Measurements from ENCODE around the gene ERCC6L. TPM values are rescaled to one million over a fixed set of nuclear protein-coding genes. Genes with fewer than 3 reads are reported as not detected.

The ERCC6L gene
- total RNA-seq, 4 donors from 2014 or later, result 0.26 to 3.5 (median 0.41) TPM

GRCh38 chrX:72260448-72260847 is 21.6 kb upstream of the ERCC6L start:
- TF ChIP-seq POLR2A (IDR thresholded peaks at IDR 0.05) (no peak), CTCF (IDR thresholded peaks at IDR 0.05) (no peak)
- Histone ChIP-seq H3K27me3 (no peaks in the 10 kb centered on the region), H3K4me3 (no peak overlapping the region), H3K27ac (no peak overlapping the region), H3K9me3 (no peaks in the 10 kb centered on the region), H3K36me3 (no peaks in the 10 kb centered on the region), H3K4me1 (no peaks in the 10 kb centered on the region)
- DNase-seq, result no peak
- intact Hi-C loops (cut with DNase I; ENCODE audit: low total_unique reads), result no loop called here

DNA sequence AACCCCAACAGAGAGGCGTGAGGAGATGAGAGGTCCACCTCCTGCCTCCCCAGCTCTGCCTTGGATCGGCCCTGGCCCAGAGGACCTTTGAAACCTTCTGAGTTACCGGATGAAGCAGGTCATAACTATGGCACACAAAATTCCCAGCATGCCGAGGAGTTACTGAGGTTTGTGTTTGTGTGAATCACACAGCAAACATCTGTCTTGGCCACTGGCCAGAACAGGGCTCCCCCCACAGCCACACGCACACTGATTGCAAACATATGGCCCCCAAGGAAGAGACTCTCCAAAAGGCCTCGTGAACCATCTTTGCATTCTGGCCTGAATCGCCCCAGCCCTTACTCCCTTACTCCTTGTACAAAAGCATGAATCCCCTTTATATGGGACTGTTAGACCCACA is 19.3 kb upstream of the ERCC6L start:
- H3K9me3 ChIP-seq, result no peaks in the 10 kb centered on the region
- intact Hi-C loops (cut with DNase I; ENCODE audit: low total_unique reads), result no loop called here
- no peak overlapping the region for H3K4me3 ChIP-seq
- no peak overlapping the region for H3K27ac ChIP-seq
- no peaks in the 10 kb centered on the region for H3K4me1 ChIP-seq
- TF ChIP-seq CTCF (IDR thresholded peaks at IDR 0.05) (no peak), POLR2A (IDR thresholded peaks at IDR 0.05) (no peak)
- H3K36me3 ChIP-seq, result no peaks in the 10 kb centered on the region
- DNase-seq, result no peak
- peaks cover 0 to 8% of the 10 kb centered on the region in 2 donors for H3K27me3 ChIP-seq

DNA sequence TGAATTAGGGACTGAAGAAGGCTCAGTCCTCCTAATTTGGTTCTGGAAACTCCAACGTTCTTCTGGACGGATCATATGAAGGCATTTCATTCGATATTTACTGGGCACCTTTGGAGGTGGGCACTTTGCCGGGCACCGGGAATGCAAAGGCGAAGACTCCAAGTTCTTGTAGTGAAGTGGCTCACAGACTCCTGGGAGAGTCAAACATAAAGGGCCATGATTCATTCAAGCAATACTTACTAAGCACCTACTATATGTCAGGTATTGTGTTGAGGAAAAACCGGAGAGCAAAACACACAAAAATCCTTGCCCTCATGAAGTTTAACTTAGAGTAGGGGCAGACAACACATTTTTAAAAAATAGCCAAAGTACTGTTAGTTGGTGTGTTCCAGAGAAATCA is 17.0 kb upstream of the ERCC6L start:
- no peaks in the 10 kb centered on the region for H3K36me3 ChIP-seq
- TF ChIP-seq POLR2A (IDR thresholded peaks at IDR 0.05) (no peak), CTCF (IDR thresholded peaks at IDR 0.05) (no peak)
- no peaks in the 10 kb centered on the region for H3K9me3 ChIP-seq
- H3K27ac ChIP-seq, result no peak overlapping the region
- H3K27me3 ChIP-seq, result peaks cover 0 to 8% of the 10 kb centered on the region in 2 donors
- no peaks in the 10 kb centered on the region for H3K4me1 ChIP-seq
- intact Hi-C loops (cut with DNase I; ENCODE audit: low total_unique reads), result no loop called here
- no peak overlapping the region for H3K4me3 ChIP-seq
- no peak for DNase-seq

DNA sequence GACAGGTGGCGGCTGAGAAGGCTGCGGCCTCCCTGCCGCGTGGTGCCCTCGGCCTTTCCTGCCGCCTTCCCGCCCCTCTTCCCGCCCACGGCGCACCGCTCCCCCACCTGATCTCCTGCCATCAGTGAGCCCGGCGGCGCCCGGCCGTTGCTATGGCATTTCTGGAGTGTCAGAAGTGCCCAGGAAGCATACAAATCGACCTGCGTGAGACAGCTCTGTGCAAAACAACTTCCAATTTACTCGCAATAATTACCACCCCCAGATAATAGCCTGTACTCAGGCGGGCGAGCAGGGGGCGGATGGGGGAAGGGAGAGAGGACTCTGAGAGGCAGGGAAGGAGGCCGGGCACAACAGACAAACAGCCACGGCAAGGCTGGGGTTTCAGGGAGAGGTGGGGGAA is 16.6 kb upstream of the ERCC6L start:
- intact Hi-C loops (cut with DNase I; ENCODE audit: low total_unique reads), result no loop called here
- no peak for TF ChIP-seq CTCF (IDR thresholded peaks at IDR 0.05)
- TF ChIP-seq POLR2A (IDR thresholded peaks at IDR 0.05), result no peak
- no peak overlapping the region for H3K4me3 ChIP-seq

DNA sequence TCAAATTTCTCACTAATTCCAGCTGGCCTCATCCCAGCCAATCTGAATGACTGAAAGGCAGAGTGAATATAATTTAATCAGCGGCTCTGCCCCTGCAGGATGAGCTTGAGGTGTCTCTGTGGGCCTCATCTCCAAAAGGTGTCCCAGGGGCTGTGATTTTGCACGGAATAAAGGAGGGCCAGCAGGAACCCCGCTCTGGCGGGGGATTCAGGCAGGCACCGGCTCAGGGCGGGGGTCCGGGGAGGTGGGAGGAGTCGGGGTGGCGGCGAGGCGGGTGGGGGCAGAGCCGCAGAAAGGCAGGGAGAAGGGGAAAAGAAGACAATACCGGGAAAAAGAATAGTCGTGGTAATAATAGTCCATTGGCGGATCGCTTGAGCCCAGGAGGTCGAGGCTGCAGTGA is 16.0 kb upstream of the ERCC6L start:
- DNase-seq, result no peak
- Histone ChIP-seq H3K27me3 (peaks cover 0 to 8% of the 10 kb centered on the region in 2 donors), H3K27ac (no peak overlapping the region), H3K36me3 (no peaks in the 10 kb centered on the region), H3K4me1 (no peaks in the 10 kb centered on the region), H3K9me3 (no peaks in the 10 kb centered on the region), H3K4me3 (no peak overlapping the region)
- intact Hi-C loops (cut with DNase I; ENCODE audit: low total_unique reads), result no loop called here
- TF ChIP-seq CTCF (IDR thresholded peaks at IDR 0.05) (no peak), POLR2A (IDR thresholded peaks at IDR 0.05) (no peak)

More for the DNA sequence above, 16.6 kb upstream of the ERCC6L start:
- Histone ChIP-seq H3K36me3 (no peaks in the 10 kb centered on the region), H3K27me3 (peaks cover 0 to 8% of the 10 kb centered on the region in 2 donors), H3K4me1 (no peaks in the 10 kb centered on the region), H3K27ac (no peak overlapping the region), H3K9me3 (no peaks in the 10 kb centered on the region)
- DNase-seq, result no peak
